GM19035 (cell line): Measurements from ENCODE around the gene PPFIBP2.

Experiments
- ATAC-seq: cut with Tn5 transposase; IDR thresholded peaks from one replicate; pipeline ENCODE4 v1.9.1; 2021; ENCODE audit not compliant: unreplicated experiment

The PPFIBP2 gene

DNA sequence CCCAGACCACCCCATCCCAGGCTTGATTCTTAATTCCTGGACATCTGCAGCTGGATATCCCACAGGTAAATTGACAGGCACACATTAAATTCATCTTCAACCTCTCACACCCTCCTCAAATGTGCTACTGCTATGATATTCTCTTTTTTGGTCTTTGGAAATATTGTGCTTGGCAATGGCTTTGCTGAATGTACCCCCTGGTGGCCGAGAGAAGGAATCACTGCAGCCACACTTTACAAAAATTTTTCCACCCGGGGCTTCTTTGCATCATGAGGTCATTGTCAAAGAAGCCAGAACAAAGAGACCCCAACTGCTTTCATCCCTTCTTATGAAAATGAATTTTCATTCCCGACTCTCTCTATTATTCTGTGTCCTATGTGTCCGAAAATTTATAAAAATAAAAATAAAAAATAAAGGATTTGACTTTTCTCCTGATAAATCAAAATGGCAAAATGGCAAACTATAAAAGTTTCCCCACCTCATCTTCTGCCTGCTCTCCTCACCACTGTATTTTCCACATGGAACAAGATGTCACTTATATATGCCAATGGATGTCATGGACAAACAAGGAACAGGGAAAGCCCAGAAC, 174.5 kb downstream of the PPFIBP2 start:
- ATAC-seq = peak; percentile 74

- ATAC-seq = no peak
Measured at GRCh38 chr11:7689239-7689638, 175.4 kb downstream of the PPFIBP2 start.

DNA sequence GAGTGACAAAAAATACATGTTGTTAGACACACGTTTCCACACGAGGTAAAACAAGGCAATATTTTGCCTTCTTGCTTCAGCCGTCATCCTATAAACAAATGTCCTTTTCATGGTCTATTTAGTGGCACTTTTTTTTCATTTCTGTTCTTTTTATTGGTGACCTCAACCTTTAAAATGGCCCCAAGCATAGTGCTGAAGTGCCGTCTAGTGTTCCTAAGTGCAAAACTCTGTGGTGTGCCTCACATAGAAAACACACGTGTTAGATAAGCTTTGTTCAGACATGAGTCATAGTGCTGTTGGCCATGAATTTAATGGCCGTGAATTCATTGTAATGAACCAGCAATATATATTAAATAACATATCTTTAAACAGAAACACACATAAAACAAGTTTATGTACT, 176.8 kb downstream of the PPFIBP2 start:
- ATAC-seq = no peak

DNA sequence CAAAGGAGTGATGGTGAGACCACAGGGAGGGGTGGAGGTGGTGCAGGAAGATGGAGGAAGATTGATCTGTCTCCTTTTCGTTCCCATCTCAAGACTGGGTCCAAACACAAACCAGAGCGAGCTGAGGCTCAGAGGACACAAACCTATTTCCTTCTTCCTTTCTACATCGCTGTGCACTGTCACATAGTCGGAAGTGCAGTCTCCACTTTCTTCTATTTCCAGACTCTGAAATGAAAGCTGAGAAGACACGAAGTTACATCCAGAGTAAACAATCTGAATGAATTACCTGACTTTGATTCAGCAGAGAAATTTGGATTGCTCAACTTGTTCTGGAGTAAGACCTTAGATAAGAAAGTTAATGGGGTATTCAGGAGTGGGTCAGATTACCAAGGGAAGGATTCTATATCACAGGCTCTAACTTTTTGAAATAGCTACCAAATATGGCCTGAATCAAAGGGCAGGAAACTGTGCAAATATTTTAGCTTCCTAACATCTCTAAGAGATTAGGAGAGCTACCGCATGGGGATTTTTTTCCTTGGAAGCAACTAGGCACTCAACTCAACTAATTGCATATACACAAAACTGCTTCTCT, 178.1 kb downstream of the PPFIBP2 start:
- no peak for ATAC-seq

GRCh38 chr11:7692426-7692825, 178.6 kb downstream of the PPFIBP2 start:
- no peak for ATAC-seq

GRCh38 chr11:7694235-7694634, 180.4 kb downstream of the PPFIBP2 start:
- peak; percentile 21 for ATAC-seq

GRCh38 chr11:7696424-7696823, 182.6 kb downstream of the PPFIBP2 start:
- no peak for ATAC-seq
